SK-N-SH treated with all-trans-retinoic acid at 6 μM for 48 hours (cell line): ENCODE results near the gene P2RY6.

ENCODE experiments used
- ATAC-seq: fragments of 200-7000 bp; cut with Tn5 transposase; 3 replicates; pipeline ENCODE4 v1.9.1; 2020; ENCODE audit warnings: mild to moderate bottlenecking, moderate library complexity
- BACH2 ChIP-seq: fragments of 250-450 bp; sonication (Bioruptor Pico); IDR thresholded peaks from 2 replicates; pipeline ENCODE4 v1.9.0; 2021; ENCODE audit warnings: mild to moderate bottlenecking, borderline replicate concordance
- CSDC2 ChIP-seq: fragments of 250-450 bp; sonication (Bioruptor Pico); IDR thresholded peaks from 2 replicates; pipeline ENCODE4 v1.5.0; 2020; ENCODE audit warnings: mild to moderate bottlenecking, moderate library complexity
- ESRRG ChIP-seq: fragments of 250-450 bp; sonication (Bioruptor Pico); IDR thresholded peaks from 2 replicates; pipeline ENCODE4 v1.6.1; 2021; ENCODE audit warnings: mild to moderate bottlenecking
- GLIS3 ChIP-seq: fragments of 250-450 bp; sonication (Bioruptor Pico); IDR thresholded peaks from 2 replicates; pipeline ENCODE4 v1.5.0; 2020; ENCODE audit warnings: mild to moderate bottlenecking, moderate library complexity
- ISL1 ChIP-seq: fragments of 250-450 bp; sonication (Bioruptor Pico); IDR thresholded peaks from 2 replicates; pipeline ENCODE4 v2.1.2; 2022; ENCODE audit warnings: mild to moderate bottlenecking, moderate library complexity
- OSR1 ChIP-seq: fragments of 250-450 bp; sonication (Bioruptor Pico); IDR thresholded peaks from 2 replicates; pipeline ENCODE4 v1.8.0; 2022; ENCODE audit warnings: moderate library complexity, mild to moderate bottlenecking, inconsistent platforms
- PPARA ChIP-seq: fragments of 250-450 bp; sonication (Bioruptor Pico); IDR thresholded peaks from 2 replicates; pipeline ENCODE4 v1.5.0; 2020; ENCODE audit warnings: mild to moderate bottlenecking, borderline replicate concordance
- RARB ChIP-seq: fragments of 250-450 bp; sonication (Bioruptor Pico); IDR thresholded peaks from 2 replicates; pipeline ENCODE4 v1.8.0; 2021; ENCODE audit warnings: mild to moderate bottlenecking, moderate library complexity
- TCF4 ChIP-seq: fragments of 250-450 bp; sonication (Bioruptor Pico); IDR thresholded peaks from 2 replicates; pipeline ENCODE4 v1.8.0; 2021; ENCODE audit warnings: mild to moderate bottlenecking, moderate library complexity, borderline replicate concordance
- TOX ChIP-seq: fragments of 250-450 bp; sonication (Bioruptor Pico); IDR thresholded peaks from 2 replicates; pipeline ENCODE4 v1.8.0; 2021; ENCODE audit warnings: mild to moderate bottlenecking, moderate library complexity, borderline replicate concordance
- ZC3H10 ChIP-seq: fragments of 250-450 bp; sonication (Bioruptor Pico); IDR thresholded peaks from 2 replicates; pipeline ENCODE4 v1.5.1; 2021; ENCODE audit warnings: mild to moderate bottlenecking, moderate library complexity
- ZFP3 ChIP-seq: fragments of 250-450 bp; sonication (Bioruptor Pico); IDR thresholded peaks from 2 replicates; pipeline ENCODE4 v1.5.0; 2020; ENCODE audit warnings: mild to moderate bottlenecking, moderate library complexity
- ZFP30 ChIP-seq: fragments of 450-650 bp; formaldehyde crosslinking; IDR thresholded peaks from 2 replicates; pipeline ENCODE4 v1.5.0; 2022; ENCODE audit warnings: mild to moderate bottlenecking, moderate library complexity
- ZNF565 ChIP-seq: fragments of 450-650 bp; formaldehyde crosslinking; conservative IDR thresholded peaks from 2 replicates; pipeline ENCODE4 v1.5.0; 2020; ENCODE audit warnings: low read depth, mild to moderate bottlenecking, moderate library complexity
- ZNF70 ChIP-seq: fragments of 450-650 bp; formaldehyde crosslinking; IDR thresholded peaks from 2 replicates; pipeline ENCODE4 v1.5.0; 2020; ENCODE audit warnings: mild to moderate bottlenecking, moderate library complexity
- ZNF8 ChIP-seq: fragments of 450-650 bp; formaldehyde crosslinking; IDR thresholded peaks from 2 replicates; pipeline ENCODE4 v1.5.0; 2020; ENCODE audit warnings: mild to moderate bottlenecking, moderate library complexity
- TF ChIP-seq, protein P1 (sequence below): fragments of 250-450 bp; sonication (Bioruptor Pico); IDR thresholded peaks from 2 replicates; pipeline ENCODE4 v1.5.0; 2020; ENCODE audit warnings: mild to moderate bottlenecking, moderate library complexity
- TF ChIP-seq, protein P2 (sequence below): fragments of 250-450 bp; sonication (Bioruptor Pico); IDR thresholded peaks from 2 replicates; pipeline ENCODE4 v1.8.0; 2020; ENCODE audit warnings: mild to moderate bottlenecking, moderate library complexity, borderline replicate concordance
- TF ChIP-seq, protein P3 (sequence below): fragments of 250-450 bp; sonication (Bioruptor Pico); IDR thresholded peaks from 2 replicates; pipeline ENCODE4 v1.5.1; 2021; ENCODE audit warnings: mild to moderate bottlenecking, moderate library complexity
- TF ChIP-seq, protein P4 (sequence below): fragments of 250-450 bp; sonication (Bioruptor Pico); IDR thresholded peaks from 2 replicates; pipeline ENCODE4 v1.8.0; 2021; ENCODE audit warnings: low read depth, mild to moderate bottlenecking, moderate library complexity, borderline replicate concordance

P2RY6 gene

DNA sequence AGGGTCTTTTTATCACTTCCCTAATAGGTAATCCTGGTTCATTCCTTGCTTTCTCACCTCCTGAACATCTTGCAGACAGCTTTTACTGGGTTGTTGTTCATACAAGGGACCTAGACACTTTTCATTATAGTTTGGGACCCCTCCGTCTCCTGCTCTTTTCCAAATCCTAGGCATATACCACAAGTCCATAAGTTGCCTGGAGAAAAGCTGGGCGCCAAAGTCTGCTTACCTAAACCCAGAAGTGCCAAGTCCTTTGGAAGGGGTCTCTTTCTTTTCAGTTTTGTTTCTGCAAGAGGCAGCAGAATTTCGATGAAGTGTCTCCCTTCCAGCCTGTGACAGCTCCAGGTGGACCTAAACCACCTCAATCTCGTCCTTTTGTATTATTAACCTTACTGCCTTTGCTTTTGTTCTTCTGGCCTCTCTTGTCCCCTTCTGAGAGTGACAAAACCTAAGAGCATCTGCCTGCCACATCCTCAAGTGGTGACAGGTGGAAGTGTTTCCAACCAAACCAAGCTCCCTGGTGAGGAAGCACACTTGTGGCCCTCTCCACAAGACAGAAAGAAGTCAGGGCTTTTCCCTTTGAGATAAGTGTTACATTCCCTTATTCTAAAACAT is 19.5 kb upstream of the P2RY6 start:
- TF ChIP-seq ZNF565 (no peak), ESRRG (CRISPR knock-in tag) (no peak), PPARA (CRISPR knock-in tag) (no peak)
- no peak for ATAC-seq

DNA sequence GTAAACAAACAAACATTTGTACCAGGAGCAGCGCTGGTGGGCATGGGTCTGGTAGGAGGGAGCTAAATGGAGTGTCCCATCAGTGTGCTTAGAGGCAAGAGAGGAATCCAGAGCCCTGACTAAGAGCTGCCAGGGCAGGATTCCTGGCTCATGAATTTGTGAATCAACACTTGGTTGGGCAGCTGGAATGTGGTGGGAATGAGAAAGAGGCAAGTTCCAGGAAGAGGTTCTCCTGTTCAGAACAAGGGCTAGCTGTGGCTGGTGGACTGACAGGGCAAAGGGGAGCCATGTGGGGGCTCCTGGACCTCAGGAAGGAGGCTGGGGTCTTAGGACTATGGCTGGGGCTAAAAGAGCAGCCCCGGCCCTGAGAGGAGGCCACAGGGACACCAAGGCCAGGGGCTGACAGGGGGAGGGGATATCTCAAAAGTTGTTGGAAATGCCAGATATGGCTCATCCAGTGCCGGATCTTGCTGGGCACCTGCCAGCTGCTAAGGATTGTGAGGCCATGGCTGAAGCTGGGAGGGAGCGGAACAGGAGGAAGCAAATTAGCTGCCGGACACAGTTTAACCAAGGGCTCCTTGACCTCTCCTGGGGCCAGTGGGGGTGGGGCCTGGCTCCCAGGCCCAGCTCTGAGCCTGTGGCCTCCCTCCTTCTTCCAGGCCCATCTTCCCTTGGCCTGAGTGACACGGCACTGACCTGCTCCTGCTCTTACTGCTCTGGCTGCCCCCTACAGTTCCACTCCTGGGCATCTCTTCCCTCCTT is 14.6 kb upstream of the P2RY6 start:
- ATAC-seq, result peak; percentile 93
- TF ChIP-seq ZNF565, result no peak

DNA sequence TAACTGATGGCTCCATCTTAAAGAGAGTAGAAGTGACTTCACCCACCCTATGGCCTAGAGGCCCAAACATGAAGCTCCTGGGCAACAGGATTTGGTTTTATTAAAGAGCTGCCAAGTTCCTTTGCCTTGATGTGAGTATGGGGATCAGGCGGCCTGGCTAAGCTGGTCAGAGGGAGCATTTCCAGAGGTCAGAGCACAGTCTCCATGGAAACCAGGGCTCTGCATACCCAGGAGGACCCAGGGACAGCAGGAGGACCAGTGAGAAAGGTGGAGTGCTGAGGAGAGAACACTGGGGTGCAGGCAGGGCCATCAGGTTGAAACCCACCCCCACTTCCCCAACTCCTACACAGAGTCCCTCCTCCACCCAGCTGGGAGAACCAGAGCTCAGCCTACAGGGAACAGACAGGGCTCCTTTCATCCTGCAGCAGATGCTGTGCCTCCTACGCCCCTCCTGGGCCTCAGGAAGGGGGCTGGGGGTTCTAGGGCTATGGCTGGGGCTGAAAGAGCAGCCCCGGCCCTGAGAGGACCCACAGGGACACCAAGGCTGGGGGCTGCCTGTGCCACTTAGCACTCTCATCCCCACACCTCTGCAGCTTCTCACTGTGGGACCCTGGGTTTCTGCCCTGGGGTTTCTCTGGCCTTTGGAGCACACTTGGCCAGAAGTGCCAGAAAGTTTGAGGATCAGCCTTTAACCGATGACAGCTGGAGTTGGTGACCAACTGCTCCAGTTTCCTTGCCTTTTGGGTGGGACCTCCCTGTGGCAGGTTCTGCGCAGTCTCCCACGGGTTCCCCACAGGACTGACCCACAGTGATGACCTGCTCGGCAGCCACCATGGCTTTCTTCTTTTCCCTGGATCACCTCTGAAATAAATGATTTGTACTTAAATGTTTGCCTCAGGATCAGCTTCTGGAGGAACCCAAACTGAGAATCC is 13.8 kb upstream of the P2RY6 start:
- TF ChIP-seq ZNF8 (CRISPR knock-in tag) (no peak), ZFP3 (CRISPR knock-in tag) (no peak)
- ATAC-seq, result no peak; the same call in 2 of the 3 replicates

DNA sequence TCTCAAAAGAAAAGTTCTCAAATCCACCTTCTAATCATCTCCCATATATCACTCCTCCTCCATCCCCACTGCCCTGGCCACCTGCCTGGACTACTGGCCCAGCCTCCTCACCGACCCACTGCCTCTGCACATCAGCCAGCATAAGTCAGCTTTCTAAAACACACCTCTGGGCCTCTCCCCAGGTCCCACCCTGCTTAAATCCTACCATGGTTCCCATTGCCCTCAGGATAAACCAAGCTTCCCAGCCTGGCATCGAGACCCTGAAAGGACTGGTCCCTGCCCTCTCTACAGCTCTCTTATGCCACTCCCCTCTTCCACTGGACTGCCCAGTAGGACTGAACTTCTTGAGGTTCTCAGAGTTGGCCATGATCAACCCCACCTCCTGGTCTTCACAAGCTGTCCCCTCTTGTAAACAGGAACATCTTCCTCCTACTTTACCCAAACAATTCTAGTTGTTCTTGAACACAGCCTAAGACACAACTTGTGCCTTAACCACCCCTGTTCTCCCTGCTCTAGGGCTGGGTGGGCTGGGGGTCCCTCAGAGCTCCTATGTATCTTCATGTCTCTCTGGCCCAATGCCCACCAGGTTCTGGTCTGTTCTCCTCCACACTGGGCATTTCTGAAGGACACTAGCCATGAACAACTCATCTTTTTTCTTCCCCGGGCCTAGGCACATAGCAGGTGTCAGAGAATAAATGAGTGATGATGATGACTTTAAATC is 12.6 kb upstream of the P2RY6 start:
- no peak for ATAC-seq
- TF ChIP-seq, protein P1, sequence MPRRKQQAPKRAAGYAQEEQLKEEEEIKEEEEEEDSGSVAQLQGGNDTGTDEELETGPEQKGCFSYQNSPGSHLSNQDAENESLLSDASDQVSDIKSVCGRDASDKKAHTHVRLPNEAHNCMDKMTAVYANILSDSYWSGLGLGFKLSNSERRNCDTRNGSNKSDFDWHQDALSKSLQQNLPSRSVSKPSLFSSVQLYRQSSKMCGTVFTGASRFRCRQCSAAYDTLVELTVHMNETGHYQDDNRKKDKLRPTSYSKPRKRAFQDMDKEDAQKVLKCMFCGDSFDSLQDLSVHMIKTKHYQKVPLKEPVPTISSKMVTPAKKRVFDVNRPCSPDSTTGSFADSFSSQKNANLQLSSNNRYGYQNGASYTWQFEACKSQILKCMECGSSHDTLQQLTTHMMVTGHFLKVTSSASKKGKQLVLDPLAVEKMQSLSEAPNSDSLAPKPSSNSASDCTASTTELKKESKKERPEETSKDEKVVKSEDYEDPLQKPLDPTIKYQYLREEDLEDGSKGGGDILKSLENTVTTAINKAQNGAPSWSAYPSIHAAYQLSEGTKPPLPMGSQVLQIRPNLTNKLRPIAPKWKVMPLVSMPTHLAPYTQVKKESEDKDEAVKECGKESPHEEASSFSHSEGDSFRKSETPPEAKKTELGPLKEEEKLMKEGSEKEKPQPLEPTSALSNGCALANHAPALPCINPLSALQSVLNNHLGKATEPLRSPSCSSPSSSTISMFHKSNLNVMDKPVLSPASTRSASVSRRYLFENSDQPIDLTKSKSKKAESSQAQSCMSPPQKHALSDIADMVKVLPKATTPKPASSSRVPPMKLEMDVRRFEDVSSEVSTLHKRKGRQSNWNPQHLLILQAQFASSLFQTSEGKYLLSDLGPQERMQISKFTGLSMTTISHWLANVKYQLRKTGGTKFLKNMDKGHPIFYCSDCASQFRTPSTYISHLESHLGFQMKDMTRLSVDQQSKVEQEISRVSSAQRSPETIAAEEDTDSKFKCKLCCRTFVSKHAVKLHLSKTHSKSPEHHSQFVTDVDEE (CRISPR knock-in tag), result no peak
- TF ChIP-seq BACH2 (CRISPR knock-in tag) (no peak), PPARA (CRISPR knock-in tag) (no peak), ZFP3 (CRISPR knock-in tag) (no peak), ZNF70 (CRISPR knock-in tag) (no peak), ESRRG (CRISPR knock-in tag) (no peak), ZFP30 (CRISPR knock-in tag) (no peak), ZNF8 (CRISPR knock-in tag) (no peak), TOX (CRISPR knock-in tag) (no peak), ZNF565 (no peak), ISL1 (CRISPR knock-in tag) (no peak), TCF4 (CRISPR knock-in tag) (no peak), CSDC2 (CRISPR knock-in tag) (no peak), OSR1 (CRISPR knock-in tag) (no peak), GLIS3 (CRISPR knock-in tag) (no peak), RARB (CRISPR knock-in tag) (no peak), ZC3H10 (no peak)
- TF ChIP-seq, protein P2, sequence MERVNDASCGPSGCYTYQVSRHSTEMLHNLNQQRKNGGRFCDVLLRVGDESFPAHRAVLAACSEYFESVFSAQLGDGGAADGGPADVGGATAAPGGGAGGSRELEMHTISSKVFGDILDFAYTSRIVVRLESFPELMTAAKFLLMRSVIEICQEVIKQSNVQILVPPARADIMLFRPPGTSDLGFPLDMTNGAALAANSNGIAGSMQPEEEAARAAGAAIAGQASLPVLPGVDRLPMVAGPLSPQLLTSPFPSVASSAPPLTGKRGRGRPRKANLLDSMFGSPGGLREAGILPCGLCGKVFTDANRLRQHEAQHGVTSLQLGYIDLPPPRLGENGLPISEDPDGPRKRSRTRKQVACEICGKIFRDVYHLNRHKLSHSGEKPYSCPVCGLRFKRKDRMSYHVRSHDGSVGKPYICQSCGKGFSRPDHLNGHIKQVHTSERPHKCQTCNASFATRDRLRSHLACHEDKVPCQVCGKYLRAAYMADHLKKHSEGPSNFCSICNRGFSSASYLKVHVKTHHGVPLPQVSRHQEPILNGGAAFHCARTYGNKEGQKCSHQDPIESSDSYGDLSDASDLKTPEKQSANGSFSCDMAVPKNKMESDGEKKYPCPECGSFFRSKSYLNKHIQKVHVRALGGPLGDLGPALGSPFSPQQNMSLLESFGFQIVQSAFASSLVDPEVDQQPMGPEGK (CRISPR knock-in tag), result no peak
- TF ChIP-seq, protein P3, sequence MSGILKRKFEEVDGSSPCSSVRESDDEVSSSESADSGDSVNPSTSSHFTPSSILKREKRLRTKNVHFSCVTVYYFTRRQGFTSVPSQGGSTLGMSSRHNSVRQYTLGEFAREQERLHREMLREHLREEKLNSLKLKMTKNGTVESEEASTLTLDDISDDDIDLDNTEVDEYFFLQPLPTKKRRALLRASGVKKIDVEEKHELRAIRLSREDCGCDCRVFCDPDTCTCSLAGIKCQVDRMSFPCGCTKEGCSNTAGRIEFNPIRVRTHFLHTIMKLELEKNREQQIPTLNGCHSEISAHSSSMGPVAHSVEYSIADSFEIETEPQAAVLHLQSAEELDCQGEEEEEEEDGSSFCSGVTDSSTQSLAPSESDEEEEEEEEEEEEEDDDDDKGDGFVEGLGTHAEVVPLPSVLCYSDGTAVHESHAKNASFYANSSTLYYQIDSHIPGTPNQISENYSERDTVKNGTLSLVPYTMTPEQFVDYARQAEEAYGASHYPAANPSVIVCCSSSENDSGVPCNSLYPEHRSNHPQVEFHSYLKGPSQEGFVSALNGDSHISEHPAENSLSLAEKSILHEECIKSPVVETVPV (CRISPR knock-in tag), result no peak
- TF ChIP-seq, protein P4, sequence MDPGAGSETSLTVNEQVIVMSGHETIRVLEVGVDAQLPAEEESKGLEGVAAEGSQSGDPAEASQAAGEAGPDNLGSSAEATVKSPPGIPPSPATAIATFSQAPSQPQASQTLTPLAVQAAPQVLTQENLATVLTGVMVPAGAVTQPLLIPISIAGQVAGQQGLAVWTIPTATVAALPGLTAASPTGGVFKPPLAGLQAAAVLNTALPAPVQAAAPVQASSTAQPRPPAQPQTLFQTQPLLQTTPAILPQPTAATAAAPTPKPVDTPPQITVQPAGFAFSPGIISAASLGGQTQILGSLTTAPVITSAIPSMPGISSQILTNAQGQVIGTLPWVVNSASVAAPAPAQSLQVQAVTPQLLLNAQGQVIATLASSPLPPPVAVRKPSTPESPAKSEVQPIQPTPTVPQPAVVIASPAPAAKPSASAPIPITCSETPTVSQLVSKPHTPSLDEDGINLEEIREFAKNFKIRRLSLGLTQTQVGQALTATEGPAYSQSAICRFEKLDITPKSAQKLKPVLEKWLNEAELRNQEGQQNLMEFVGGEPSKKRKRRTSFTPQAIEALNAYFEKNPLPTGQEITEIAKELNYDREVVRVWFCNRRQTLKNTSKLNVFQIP (CRISPR knock-in tag), result no peak
